MM.1S (cell line): ENCODE measurements around the gene PYGB.

Source experiments
- DNase-seq: peaks from one replicate; pipeline ENCODE4 v3.0.0-alpha.2; 2015
- H2AFZ ChIP-seq: fragments of 300-600 bp; sonication (generic); 2 replicates; pipeline ENCODE4 v1.6.0; 2016; ENCODE audit warnings: antibody characterized with exemption, low read length
- H3F3A ChIP-seq: fragments of 300-600 bp; sonication (generic); 2 replicates; pipeline ENCODE4 v1.6.1; 2016; ENCODE audit warnings: mild to moderate bottlenecking, antibody characterized with exemption, low read length, moderate library complexity, mixed read lengths; ENCODE audit not compliant: insufficient read depth
- H3K27ac ChIP-seq: fragments of 300-600 bp; sonication (generic); 2 replicates; pipeline ENCODE4 v1.5.1; 2016; ENCODE audit warnings: mild to moderate bottlenecking, low read length
- H3K27me3 ChIP-seq: fragments of 300-600 bp; sonication (generic); replicated peaks from 2 replicates; pipeline ENCODE4 v1.6.0; 2016; ENCODE audit warnings: low read length; ENCODE audit not compliant: insufficient read depth
- H3K36me3 ChIP-seq: fragments of 300-600 bp; sonication (generic); replicated peaks from 2 replicates; pipeline ENCODE4 v1.6.1; 2016; ENCODE audit warnings: mild to moderate bottlenecking, low read length, mixed read lengths; ENCODE audit not compliant: insufficient read depth
- H3K4me1 ChIP-seq: fragments of 300-600 bp; sonication (generic); 2 replicates; pipeline ENCODE4 v1.6.1; 2016; ENCODE audit warnings: low read length, mixed read lengths
- H3K4me2 ChIP-seq: fragments of 300-600 bp; sonication (generic); 2 replicates; pipeline ENCODE4 v1.6.0; 2016; ENCODE audit warnings: low read depth, low read length
- H3K4me3 ChIP-seq: fragments of 300-600 bp; sonication (generic); 2 replicates; pipeline ENCODE4 v1.5.1; 2016; ENCODE audit warnings: low read length, mixed read lengths
- H3K79me2 ChIP-seq: fragments of 300-600 bp; sonication (generic); 2 replicates; pipeline ENCODE4 v1.6.1; 2016; ENCODE audit warnings: mixed run types, low read length, mixed read lengths
- H3K9ac ChIP-seq: fragments of 300-600 bp; sonication (generic); 2 replicates; pipeline ENCODE4 v1.6.1; 2016; ENCODE audit warnings: low read length, mixed read lengths
- H3K9me2 ChIP-seq: fragments of 300-600 bp; sonication (generic); replicated peaks from 2 replicates; pipeline ENCODE4 v1.6.1; 2016; ENCODE audit warnings: mild to moderate bottlenecking, low read length, mixed read lengths; ENCODE audit not compliant: insufficient read depth
- H3K9me3 ChIP-seq: fragments of 300-600 bp; sonication (generic); replicated peaks from 2 replicates; pipeline ENCODE4 v1.6.1; 2016; ENCODE audit warnings: mild to moderate bottlenecking, low read length, mixed read lengths; ENCODE audit not compliant: insufficient read depth
- H4K20me1 ChIP-seq: fragments of 300-600 bp; sonication (generic); 2 replicates; pipeline ENCODE4 v1.6.1; 2016; ENCODE audit warnings: mild to moderate bottlenecking, low read length, moderate library complexity, mixed read lengths; ENCODE audit not compliant: insufficient read depth
- EZH2 ChIP-seq: fragments of 300-600 bp; sonication (generic); optimal IDR thresholded peaks from 2 replicates; pipeline ENCODE3; 2017; ENCODE audit warnings: low read depth, mild to moderate bottlenecking, antibody characterized with exemption, low read length, mixed read lengths
- EZH2phosphoT487 ChIP-seq: fragments of 300-600 bp; sonication (generic); IDR thresholded peaks from 2 replicates; pipeline ENCODE4 v1.6.1; 2018; ENCODE audit warnings: antibody characterized with exemption, low read length
- TF ChIP-seq, protein P1 (sequence below): fragments of 300-600 bp; sonication (generic); IDR thresholded peaks from 2 replicates; pipeline ENCODE4 v1.5.1; 2016; ENCODE audit warnings: antibody characterized with exemption, low read length, mixed read lengths

The PYGB gene

DNA sequence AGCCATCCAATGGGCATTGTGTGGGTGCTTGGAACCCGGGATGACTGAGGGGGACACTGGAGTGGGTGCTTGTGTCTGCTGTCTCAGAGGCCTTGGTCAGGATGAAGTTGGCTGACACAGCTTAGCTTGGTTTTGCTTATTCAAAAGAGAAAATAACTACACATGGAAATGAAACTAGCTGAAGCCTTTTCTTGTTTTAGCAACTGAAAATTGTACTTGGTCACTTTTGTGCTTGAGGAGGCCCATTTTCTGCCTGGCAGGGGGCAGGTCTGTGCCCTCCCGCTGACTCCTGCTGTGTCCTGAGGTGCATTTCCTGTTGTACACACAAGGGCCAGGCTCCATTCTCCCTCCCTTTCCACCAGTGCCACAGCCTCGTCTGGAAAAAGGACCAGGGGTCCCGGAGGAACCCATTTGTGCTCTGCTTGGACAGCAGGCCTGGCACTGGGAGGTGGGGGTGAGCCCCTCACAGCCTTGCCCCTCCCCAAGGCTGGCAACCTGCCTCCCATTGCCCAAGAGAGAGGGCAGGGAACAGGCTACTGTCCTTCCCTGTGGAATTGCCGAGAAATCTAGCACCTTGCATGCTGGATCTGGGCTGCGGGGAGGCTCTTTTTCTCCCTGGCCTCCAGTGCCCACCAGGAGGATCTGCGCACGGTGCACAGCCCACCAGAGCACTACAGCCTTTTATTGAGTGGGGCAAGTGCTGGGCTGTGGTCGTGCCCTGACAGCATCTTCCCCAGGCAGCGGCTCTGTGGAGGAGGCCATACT, 49.4 kb downstream of the PYGB start:
- peak overlapping the region; percentile 95 for H3K9ac ChIP-seq
- H3K9me2 ChIP-seq = no peaks in the 10 kb centered on the region
- H3K4me2 ChIP-seq = peak overlapping the region; percentile 95
- H3K36me3 ChIP-seq = no peaks in the 10 kb centered on the region
- peak; percentile 82 for DNase-seq
- no peaks in the 10 kb centered on the region for H3K9me3 ChIP-seq
- no peaks in the 10 kb centered on the region for H3K27me3 ChIP-seq
- no peak overlapping the region for H2AFZ ChIP-seq
- H3K79me2 ChIP-seq = peaks cover 10% of the 10 kb centered on the region; the same call in 1 of the 2 replicates
- peaks cover 89% of the 10 kb centered on the region for H3F3A ChIP-seq
- H4K20me1 ChIP-seq = no peaks in the 10 kb centered on the region
- peak overlapping the region; percentile 100 for H3K27ac ChIP-seq
- peaks cover 96% of the 10 kb centered on the region for H3K4me1 ChIP-seq
- TF ChIP-seq EZH2phosphoT487 (no peak), EZH2 (no peak)
- TF ChIP-seq, protein P1, sequence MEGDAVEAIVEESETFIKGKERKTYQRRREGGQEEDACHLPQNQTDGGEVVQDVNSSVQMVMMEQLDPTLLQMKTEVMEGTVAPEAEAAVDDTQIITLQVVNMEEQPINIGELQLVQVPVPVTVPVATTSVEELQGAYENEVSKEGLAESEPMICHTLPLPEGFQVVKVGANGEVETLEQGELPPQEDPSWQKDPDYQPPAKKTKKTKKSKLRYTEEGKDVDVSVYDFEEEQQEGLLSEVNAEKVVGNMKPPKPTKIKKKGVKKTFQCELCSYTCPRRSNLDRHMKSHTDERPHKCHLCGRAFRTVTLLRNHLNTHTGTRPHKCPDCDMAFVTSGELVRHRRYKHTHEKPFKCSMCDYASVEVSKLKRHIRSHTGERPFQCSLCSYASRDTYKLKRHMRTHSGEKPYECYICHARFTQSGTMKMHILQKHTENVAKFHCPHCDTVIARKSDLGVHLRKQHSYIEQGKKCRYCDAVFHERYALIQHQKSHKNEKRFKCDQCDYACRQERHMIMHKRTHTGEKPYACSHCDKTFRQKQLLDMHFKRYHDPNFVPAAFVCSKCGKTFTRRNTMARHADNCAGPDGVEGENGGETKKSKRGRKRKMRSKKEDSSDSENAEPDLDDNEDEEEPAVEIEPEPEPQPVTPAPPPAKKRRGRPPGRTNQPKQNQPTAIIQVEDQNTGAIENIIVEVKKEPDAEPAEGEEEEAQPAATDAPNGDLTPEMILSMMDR = no peak
- peak overlapping the region; percentile 44 for H3K4me3 ChIP-seq

DNA sequence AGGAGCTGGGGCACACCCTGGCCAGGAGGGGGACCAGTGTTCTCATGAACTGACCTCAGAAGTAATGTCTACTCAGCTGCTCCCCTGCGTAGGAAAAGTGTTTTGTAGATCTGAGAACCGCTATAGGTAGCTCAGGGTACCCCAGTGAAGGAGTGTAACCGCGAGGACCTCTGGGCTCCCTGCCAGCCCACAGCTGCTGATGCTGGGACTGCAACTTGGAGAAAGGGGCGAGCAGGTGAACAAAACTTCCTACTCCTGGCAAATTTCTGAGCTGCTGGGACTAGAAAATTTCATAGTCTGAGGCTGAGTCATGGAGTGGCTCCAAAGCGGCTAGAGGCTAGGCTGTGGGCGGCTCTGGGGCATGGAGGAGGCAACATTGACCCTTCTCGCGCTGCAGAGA, 51.9 kb downstream of the PYGB start:
- Histone ChIP-seq H3K4me1 (peaks cover 85% of the 10 kb centered on the region), H3K4me3 (no peak overlapping the region), H2AFZ (no peak overlapping the region), H3K9ac (peak overlapping the region; percentile 95), H3K9me3 (no peaks in the 10 kb centered on the region), H3K4me2 (peak overlapping the region; percentile 52; the same call in 1 of the 2 replicates), H4K20me1 (no peaks in the 10 kb centered on the region), H3K27ac (peak overlapping the region; percentile 100), H3K9me2 (no peaks in the 10 kb centered on the region), H3K27me3 (no peaks in the 10 kb centered on the region), H3K36me3 (no peaks in the 10 kb centered on the region), H3F3A (peaks cover 73% of the 10 kb centered on the region), H3K79me2 (peaks cover 12% of the 10 kb centered on the region)
- peak; percentile 85 for DNase-seq
- no peak for TF ChIP-seq EZH2phosphoT487
- TF ChIP-seq, protein P1 = peak; percentile 39

DNA sequence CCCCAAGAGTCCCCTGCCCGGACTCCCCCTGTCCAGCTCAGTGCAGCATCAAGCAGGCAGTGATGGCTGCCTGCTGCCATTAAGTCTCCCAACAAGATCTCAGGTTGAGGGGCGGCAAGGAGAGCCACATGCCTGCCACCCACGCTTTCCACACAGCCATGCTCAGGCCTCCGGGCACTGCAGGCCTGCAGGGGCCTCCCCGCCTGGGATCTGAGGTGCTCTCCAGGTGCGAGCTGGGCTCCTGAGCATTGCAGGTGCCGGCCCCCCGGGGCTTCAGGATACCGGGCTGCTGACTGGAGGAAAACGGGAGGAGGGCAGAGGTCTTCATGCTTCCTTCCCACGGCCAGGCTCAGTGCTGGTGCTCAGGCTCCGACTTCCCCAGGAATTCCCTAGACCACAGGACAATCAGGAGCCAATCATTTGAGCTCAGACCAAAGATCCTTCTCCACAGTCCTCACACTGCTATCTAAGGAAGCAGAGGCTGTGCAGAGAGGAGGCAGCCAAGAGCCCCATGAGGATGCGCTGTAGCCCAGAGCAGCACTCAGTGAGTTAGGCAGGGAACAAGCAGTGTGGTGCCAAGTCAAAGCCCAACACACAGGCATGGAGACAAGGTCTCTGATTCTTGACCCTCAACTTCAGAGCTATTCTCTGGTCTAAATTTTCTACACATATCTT, 52.7 kb downstream of the PYGB start:
- H3K36me3 ChIP-seq = no peaks in the 10 kb centered on the region
- no peak overlapping the region for H2AFZ ChIP-seq
- H3K9me3 ChIP-seq = no peaks in the 10 kb centered on the region
- no peaks in the 10 kb centered on the region for H3K27me3 ChIP-seq
- H3K79me2 ChIP-seq = peaks cover 12% of the 10 kb centered on the region
- peak overlapping the region; percentile 95 for H3K9ac ChIP-seq
- peak overlapping the region; percentile 52 for H3K4me2 ChIP-seq
- H4K20me1 ChIP-seq = no peaks in the 10 kb centered on the region
- peak overlapping the region; percentile 100 for H3K27ac ChIP-seq
- H3K4me1 ChIP-seq = peaks cover 76% of the 10 kb centered on the region
- TF ChIP-seq EZH2 (no peak), EZH2phosphoT487 (no peak)
- TF ChIP-seq, protein P1 = no peak
- no peaks in the 10 kb centered on the region for H3K9me2 ChIP-seq
- no peak overlapping the region for H3K4me3 ChIP-seq
- H3F3A ChIP-seq = peaks cover 64% of the 10 kb centered on the region
- DNase-seq = no peak
